HG03097 (cell line): ENCODE results near the gene POU2AF3.

Experiments used
- ATAC-seq: cut with Tn5 transposase; IDR thresholded peaks from one replicate; pipeline ENCODE4 v1.9.1; 2021; ENCODE audit not compliant: unreplicated experiment, low FRiP score

Gene POU2AF3

GRCh38 chr11:111324277-111324720 lies 26.0 kb downstream of the POU2AF3 start:
- ATAC-seq: no peak

DNA sequence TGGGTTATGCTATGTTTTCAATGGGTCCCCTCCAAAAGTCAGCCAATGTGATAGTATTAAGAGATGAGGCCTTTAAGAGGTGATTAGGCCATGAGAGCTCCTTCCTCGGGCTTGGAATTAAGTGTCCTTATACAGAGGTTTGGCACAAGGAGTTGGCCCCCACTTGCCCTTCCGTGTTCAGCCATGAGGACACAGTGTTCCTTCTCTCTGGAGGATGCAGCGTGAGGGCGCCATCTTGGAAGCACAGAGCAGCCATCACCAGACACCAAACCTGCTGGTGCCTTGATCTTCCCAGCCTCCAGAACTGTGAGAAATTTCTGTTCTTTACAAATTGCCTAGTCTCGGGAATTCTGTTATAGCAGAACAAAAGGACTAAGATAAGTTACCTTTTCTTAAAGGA lies 26.9 kb downstream of the POU2AF3 start:
- no peak for ATAC-seq

DNA sequence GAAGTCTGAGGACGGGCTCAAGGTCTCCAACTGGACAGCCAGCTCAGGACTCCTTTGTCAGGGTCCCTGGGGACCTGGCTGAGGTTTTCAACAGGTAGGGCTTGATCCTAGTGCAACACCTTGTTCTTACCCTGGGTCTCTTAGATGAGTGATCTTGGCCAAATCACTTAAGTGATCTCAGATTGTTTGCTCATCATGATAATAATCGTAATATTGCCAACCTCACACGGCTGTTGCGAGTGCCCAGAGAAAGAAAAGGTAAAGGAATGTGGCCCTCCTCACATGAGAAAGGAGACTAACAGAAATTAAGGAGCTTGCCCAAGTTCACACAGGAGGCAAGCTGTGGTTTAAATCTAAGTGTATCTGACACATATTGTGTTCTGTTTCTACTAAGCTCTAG lies 28.5 kb downstream of the POU2AF3 start:
- no peak for ATAC-seq

DNA sequence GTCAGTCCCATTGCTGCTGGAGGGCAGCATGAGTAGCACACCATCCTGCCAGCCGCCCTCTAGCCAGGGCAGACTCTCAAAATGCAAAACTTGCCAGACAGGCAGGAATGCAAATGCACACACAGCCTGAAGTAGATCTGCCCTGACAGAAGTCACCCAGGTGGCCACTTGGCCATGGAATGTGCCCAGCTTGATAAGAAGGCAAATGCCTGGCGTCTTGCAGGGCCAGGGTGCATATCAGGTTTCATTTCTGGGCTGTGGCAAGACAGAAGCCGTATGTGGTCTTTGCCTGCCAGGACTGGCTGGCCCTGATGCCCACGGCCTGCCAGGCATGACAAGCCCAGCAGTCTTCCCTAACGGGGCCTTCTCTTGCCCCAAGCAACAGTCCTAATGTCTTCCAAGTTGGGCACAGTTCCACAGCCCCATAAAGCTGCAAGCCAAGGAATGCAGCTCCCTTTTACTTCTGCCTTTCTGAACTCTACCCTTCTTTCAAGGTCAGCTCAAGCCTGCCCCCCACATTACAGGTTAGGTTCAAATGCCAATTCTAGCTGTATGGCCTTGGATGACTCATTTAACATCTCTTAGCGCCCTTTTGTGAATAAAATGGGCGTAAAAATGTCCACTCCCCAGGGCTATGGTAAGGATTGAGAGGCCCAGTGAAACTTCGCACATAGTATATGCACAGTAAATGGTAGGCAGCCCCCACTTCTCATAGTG lies 29.7 kb downstream of the POU2AF3 start:
- no peak for ATAC-seq

GRCh38 chr11:111329306-111330204 lies 31.2 kb downstream of the POU2AF3 start:
- ATAC-seq: no peak

- no peak for ATAC-seq
Measured at GRCh38 chr11:111330234-111330893, 32.0 kb downstream of the POU2AF3 start.

- no peak for ATAC-seq
Measured at GRCh38 chr11:111331711-111332479, 33.5 kb downstream of the POU2AF3 start.

DNA sequence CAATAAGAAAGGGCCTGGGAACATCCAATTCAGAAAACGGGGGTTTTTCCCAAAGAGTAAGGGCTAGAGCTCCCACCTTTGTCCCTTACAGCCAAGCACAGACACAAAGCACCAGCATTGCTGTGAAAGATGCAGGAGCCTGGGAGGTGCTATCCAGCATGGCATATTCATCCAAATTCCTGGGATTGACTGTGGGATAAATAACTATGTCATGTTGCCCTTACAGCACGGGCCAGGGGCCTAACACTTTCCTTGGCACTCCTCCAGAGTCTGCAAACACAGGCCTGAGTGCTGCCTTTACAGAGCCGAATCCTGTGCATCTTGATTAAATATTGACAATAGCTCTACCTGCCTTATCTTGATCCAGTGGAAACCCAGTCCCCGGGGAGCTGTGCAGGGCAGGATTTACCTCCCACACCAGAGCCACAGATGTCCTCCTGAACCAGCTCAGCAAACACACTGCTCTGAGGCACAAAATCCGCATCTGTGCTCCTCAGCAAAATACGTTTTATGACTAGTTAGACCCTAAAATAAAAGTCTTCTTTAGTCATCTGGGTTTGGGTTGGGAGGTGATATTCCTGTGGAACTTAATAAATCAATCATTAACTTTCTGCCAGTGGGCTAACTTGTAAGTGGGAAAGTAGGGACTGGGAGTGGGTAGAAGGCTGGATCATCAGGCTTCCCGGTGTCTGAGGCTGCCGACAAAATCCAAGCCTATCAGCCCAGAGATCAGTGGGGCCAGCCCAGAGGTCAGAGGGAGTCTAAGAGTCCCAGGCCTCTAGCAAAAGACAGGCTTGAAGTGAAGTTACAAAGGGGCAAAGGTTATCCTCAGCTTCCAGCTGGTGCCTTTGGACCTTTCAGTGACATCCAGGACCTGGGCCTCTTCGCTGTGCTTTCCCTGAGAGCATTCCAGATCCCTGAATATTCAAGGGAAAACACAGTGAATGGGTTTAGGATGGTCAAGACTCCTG lies 36.5 kb downstream of the POU2AF3 start:
- ATAC-seq: no peak

- no peak for ATAC-seq
Measured at GRCh38 chr11:111335549-111335948, 37.2 kb downstream of the POU2AF3 start.

DNA sequence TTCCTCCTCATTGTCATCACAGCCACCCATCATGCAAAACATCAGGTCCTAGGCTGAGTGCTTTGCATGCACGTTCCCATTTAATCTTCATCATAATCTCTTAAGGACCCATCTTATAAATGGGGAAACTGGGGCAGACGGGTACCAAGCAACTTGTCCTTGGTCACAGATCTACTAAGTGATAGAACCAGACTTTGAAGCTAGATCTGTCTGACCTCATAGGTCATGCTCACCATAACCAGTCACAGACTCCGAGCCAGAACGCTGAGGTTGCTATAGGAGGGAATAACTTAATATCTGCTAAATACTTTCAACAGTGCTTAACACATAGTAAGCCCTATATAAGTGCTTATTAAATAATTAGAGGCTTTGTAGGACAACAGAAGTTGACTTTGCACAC lies 37.7 kb downstream of the POU2AF3 start:
- ATAC-seq: no peak

- ATAC-seq: no peak
Measured at GRCh38 chr11:111336582-111337256, 38.4 kb downstream of the POU2AF3 start.

GRCh38 chr11:111339758-111340388 lies 41.5 kb downstream of the POU2AF3 start:
- no peak for ATAC-seq

GRCh38 chr11:111342329-111342728 lies 44.0 kb downstream of the POU2AF3 start:
- no peak for ATAC-seq

DNA sequence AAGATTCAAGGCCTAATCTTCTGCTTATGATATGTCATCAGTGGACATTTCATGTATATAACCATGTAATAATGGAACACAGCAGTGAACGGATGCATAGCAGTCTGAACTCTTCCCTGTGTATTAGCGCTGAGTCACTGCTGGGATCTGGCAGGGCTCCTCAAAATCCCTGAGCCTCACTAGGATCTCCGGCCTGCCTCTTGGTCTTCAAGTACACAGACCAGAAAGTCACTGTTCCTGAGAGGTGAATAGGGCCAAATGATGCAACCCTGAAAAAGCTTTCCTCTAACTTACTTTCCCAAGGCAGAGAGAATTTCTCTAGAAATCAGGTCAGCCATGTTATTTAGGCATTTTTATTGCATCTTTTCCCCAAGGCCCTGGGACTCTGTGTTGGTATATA lies 45.7 kb downstream of the POU2AF3 start:
- ATAC-seq: no peak

GRCh38 chr11:111347002-111347722 lies 48.8 kb downstream of the POU2AF3 start:
- ATAC-seq: no peak

- no peak for ATAC-seq
Measured at GRCh38 chr11:111347723-111348115, 49.4 kb downstream of the POU2AF3 start.

- no peak for ATAC-seq
Measured at GRCh38 chr11:111348147-111348546, 49.8 kb downstream of the POU2AF3 start.
